HepG2 (cell line): ENCODE data around the gene TBC1D20. TPM values are rescaled to one million over a fixed set of nuclear protein-coding genes. Genes with fewer than 3 reads are reported as not detected.

Experiments used
- ELF1 ChIP-seq: sonication (generic); formaldehyde crosslinking; IDR thresholded peaks from 2 replicates; pipeline ENCODE4 v1.4.0; 2020; ENCODE audit warnings: missing genetic modification reagents
- HHEX ChIP-seq: IDR thresholded peaks from 2 replicates; pipeline ENCODE4 v1.6.1; 2016; ENCODE audit warnings: control low read depth
- KLF15 ChIP-seq: sonication (generic); formaldehyde crosslinking; IDR thresholded peaks from 2 replicates; pipeline ENCODE4 v1.8.1; 2023; ENCODE audit warnings: borderline replicate concordance, mild to moderate bottlenecking, inconsistent platforms, missing genetic modification reagents, mixed read lengths
- MED8 ChIP-seq: sonication (generic); formaldehyde crosslinking; IDR thresholded peaks from 2 replicates; pipeline ENCODE4 v1.8.1; 2023; ENCODE audit warnings: mild to moderate bottlenecking, missing genetic modification reagents; ENCODE audit not compliant: insufficient replicate concordance
- NFIB ChIP-seq: sonication (generic); formaldehyde crosslinking; IDR thresholded peaks from 2 replicates; pipeline ENCODE4 v1.9.0; 2021; ENCODE audit warnings: missing genetic modification reagents, mild to moderate bottlenecking, borderline replicate concordance
- POGZ ChIP-seq: sonication (generic); formaldehyde crosslinking; IDR thresholded peaks from 2 replicates; pipeline ENCODE4 v1.4.0; 2020; ENCODE audit warnings: mild to moderate bottlenecking, missing genetic modification reagents
- STAG1 ChIP-seq: sonication (generic); formaldehyde crosslinking; IDR thresholded peaks from 2 replicates; pipeline ENCODE4 v1.4.0; 2020; ENCODE audit warnings: missing genetic modification reagents
- TOPORS ChIP-seq: sonication (generic); formaldehyde crosslinking; IDR thresholded peaks from 2 replicates; pipeline ENCODE4 v1.8.0; 2023; ENCODE audit warnings: mild to moderate bottlenecking, missing genetic modification reagents
- ZBTB1 ChIP-seq: sonication (generic); formaldehyde crosslinking; IDR thresholded peaks from 2 replicates; pipeline ENCODE4 v1.4.0; 2020; ENCODE audit warnings: missing genetic modification reagents, borderline replicate concordance
- ZNF251 ChIP-seq: sonication (generic); formaldehyde crosslinking; IDR thresholded peaks from 2 replicates; pipeline ENCODE4 v1.9.0; 2021; ENCODE audit warnings: mild to moderate bottlenecking, missing genetic modification reagents
- ZNF563 ChIP-seq: sonication (generic); formaldehyde crosslinking; IDR thresholded peaks from 2 replicates; pipeline ENCODE4 v1.8.0; 2022; ENCODE audit warnings: mild to moderate bottlenecking, moderate library complexity, missing genetic modification reagents
- ZNF83 ChIP-seq: sonication (generic); formaldehyde crosslinking; IDR thresholded peaks from 2 replicates; pipeline ENCODE4 v1.4.0; 2020; ENCODE audit warnings: missing genetic modification reagents, mild to moderate bottlenecking, borderline replicate concordance
- polyA plus RNA-seq, 8 experiments: library from polyadenylated mRNA; depleted of rRNA in 3 of 8; stranded (reverse) in 7 of 8; unstranded in 1 of 8; fragments of >200 nt; fragmentation: Illumina TruSeq in 4 of 8; extraction: Trizol in 4 of 8; gene quantifications; 2 replicates each; pipeline versions ENCODE4 v1.2.1 to v1.2.3, GENCODE V29; 2011 to 2016; ENCODE audit warnings: low read depth in 4 of 8, missing spikeins in 1 of 8, mixed read lengths in 1 of 8; ENCODE audit not compliant: insufficient read depth in 1 of 8
- total RNA-seq, 5 experiments: library from RNA; depleted of rRNA; stranded (reverse); fragments of >200 nt; fragmentation: Illumina TruSeq; extraction: Trizol; gene quantifications; 2 replicates each; pipeline ENCODE4 v1.2.3, GENCODE V29; 2016; ENCODE audit warnings: low read depth in 1 of 5
- TF ChIP-seq, protein P1 (sequence below): sonication (generic); formaldehyde crosslinking; IDR thresholded peaks from 2 replicates; pipeline ENCODE4 v1.4.0; 2020; ENCODE audit warnings: mild to moderate bottlenecking, missing genetic modification reagents
- TF ChIP-seq, protein P2 (sequence below): sonication (generic); formaldehyde crosslinking; IDR thresholded peaks from 2 replicates; pipeline ENCODE4 v1.5.1; 2020; ENCODE audit warnings: missing genetic modification reagents, mild to moderate bottlenecking, borderline replicate concordance
- TF ChIP-seq, protein P3 (sequence below): sonication (generic); formaldehyde crosslinking; IDR thresholded peaks from 2 replicates; pipeline ENCODE4 v1.4.0; 2020; ENCODE audit warnings: missing genetic modification reagents
- TF ChIP-seq, protein P4 (sequence below): sonication (generic); formaldehyde crosslinking; IDR thresholded peaks from 2 replicates; pipeline ENCODE4 v1.8.1; 2023; ENCODE audit warnings: mild to moderate bottlenecking, missing genetic modification reagents
- TF ChIP-seq, protein P5 (sequence below): IDR thresholded peaks from 2 replicates; pipeline ENCODE4 v1.6.1; 2016; ENCODE audit warnings: mild to moderate bottlenecking, missing biosample characterization, missing genetic modification reagents
- TF ChIP-seq, protein P6 (sequence below): sonication (generic); formaldehyde crosslinking; IDR thresholded peaks from 2 replicates; pipeline ENCODE4 v1.4.0; 2020; ENCODE audit warnings: low read depth, mild to moderate bottlenecking, missing genetic modification reagents
- TF ChIP-seq, protein P7 (sequence below): sonication (generic); formaldehyde crosslinking; IDR thresholded peaks from 2 replicates; pipeline ENCODE4 v1.4.0; 2020; ENCODE audit warnings: missing genetic modification reagents

The TBC1D20 gene
- total and polyA plus RNA-seq, 2 of the 13 experiments (the other 11 are each of a cell fraction or from before 2014, with no cell fraction given) = 36.6 to 47.1 TPM

DNA sequence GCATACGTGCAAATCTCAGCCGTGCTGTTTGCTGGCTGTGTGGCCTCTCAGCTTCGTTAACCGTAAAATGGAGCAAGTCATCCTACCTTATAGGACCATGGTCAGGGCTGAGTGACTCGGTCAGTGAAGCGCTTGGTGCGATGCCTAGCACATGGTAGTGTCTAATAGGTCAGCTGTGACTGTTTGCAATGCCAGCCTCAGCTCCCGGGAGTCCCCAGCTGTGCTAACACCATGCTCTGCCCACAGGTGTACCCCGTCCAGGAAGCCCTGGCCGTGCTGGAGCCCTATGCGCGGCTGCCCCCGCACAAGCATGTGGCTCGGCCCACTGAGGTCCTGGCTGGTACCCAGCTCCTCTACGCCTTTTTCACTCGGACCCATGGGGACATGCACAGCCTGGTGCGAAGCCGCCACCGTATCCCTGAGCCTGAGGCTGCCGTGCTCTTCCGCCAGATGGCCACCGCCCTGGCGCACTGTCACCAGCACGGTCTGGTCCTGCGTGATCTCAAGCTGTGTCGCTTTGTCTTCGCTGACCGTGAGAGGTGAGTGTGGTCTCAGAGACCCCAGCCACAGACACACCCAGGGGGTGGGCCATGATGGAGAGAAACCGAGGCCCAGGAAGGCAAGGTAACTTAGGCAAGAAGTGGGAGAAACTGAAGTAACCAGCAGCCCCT lies 71.2 kb downstream of the TBC1D20 start (continued):
- no peak for TF ChIP-seq MED8
- TF ChIP-seq ZBTB1 (CRISPR knock-in tag) = no peak
- TF ChIP-seq STAG1 (CRISPR knock-in tag) = no peak
- TF ChIP-seq, protein P1, sequence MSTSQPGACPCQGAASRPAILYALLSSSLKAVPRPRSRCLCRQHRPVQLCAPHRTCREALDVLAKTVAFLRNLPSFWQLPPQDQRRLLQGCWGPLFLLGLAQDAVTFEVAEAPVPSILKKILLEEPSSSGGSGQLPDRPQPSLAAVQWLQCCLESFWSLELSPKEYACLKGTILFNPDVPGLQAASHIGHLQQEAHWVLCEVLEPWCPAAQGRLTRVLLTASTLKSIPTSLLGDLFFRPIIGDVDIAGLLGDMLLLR (CRISPR knock-in tag) = peak; percentile 63; the same call in 1 of the 2 replicates
- TF ChIP-seq, protein P2, sequence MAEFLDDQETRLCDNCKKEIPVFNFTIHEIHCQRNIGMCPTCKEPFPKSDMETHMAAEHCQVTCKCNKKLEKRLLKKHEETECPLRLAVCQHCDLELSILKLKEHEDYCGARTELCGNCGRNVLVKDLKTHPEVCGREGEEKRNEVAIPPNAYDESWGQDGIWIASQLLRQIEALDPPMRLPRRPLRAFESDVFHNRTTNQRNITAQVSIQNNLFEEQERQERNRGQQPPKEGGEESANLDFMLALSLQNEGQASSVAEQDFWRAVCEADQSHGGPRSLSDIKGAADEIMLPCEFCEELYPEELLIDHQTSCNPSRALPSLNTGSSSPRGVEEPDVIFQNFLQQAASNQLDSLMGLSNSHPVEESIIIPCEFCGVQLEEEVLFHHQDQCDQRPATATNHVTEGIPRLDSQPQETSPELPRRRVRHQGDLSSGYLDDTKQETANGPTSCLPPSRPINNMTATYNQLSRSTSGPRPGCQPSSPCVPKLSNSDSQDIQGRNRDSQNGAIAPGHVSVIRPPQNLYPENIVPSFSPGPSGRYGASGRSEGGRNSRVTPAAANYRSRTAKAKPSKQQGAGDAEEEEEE = 0 out of 2 replicates have a peak, but pooled peaks have one; percentile 28
- TF ChIP-seq KLF15 = no peak
- no peak for TF ChIP-seq ZNF563 (CRISPR knock-in tag)
- TF ChIP-seq, protein P3, sequence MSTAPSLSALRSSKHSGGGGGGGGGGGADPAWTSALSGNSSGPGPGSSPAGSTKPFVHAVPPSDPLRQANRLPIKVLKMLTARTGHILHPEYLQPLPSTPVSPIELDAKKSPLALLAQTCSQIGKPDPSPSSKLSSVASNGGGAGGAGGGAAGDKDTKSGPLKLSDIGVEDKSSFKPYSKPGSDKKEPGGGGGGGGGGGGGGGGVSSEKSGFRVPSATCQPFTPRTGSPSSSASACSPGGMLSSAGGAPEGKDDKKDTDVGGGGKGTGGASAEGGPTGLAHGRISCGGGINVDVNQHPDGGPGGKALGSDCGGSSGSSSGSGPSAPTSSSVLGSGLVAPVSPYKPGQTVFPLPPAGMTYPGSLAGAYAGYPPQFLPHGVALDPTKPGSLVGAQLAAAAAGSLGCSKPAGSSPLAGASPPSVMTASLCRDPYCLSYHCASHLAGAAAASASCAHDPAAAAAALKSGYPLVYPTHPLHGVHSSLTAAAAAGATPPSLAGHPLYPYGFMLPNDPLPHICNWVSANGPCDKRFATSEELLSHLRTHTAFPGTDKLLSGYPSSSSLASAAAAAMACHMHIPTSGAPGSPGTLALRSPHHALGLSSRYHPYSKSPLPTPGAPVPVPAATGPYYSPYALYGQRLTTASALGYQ = no peak
- no peak for TF ChIP-seq ZNF251 (CRISPR knock-in tag)
- TF ChIP-seq TOPORS (CRISPR knock-in tag) = no peak
- TF ChIP-seq, protein P4, sequence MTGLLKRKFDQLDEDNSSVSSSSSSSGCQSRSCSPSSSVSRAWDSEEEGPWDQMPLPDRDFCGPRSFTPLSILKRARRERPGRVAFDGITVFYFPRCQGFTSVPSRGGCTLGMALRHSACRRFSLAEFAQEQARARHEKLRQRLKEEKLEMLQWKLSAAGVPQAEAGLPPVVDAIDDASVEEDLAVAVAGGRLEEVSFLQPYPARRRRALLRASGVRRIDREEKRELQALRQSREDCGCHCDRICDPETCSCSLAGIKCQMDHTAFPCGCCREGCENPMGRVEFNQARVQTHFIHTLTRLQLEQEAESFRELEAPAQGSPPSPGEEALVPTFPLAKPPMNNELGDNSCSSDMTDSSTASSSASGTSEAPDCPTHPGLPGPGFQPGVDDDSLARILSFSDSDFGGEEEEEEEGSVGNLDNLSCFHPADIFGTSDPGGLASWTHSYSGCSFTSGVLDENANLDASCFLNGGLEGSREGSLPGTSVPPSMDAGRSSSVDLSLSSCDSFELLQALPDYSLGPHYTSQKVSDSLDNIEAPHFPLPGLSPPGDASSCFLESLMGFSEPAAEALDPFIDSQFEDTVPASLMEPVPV (CRISPR knock-in tag) = no peak
- TF ChIP-seq ZNF83 (CRISPR knock-in tag) = 0 out of 2 replicates have a peak, but pooled peaks have one; percentile 70
- TF ChIP-seq, protein P5, sequence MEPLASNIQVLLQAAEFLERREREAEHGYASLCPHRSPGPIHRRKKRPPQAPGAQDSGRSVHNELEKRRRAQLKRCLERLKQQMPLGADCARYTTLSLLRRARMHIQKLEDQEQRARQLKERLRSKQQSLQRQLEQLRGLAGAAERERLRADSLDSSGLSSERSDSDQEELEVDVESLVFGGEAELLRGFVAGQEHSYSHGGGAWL (CRISPR knock-in tag) = peak; percentile 47; the same call in 1 of the 2 replicates
- TF ChIP-seq, protein P6, sequence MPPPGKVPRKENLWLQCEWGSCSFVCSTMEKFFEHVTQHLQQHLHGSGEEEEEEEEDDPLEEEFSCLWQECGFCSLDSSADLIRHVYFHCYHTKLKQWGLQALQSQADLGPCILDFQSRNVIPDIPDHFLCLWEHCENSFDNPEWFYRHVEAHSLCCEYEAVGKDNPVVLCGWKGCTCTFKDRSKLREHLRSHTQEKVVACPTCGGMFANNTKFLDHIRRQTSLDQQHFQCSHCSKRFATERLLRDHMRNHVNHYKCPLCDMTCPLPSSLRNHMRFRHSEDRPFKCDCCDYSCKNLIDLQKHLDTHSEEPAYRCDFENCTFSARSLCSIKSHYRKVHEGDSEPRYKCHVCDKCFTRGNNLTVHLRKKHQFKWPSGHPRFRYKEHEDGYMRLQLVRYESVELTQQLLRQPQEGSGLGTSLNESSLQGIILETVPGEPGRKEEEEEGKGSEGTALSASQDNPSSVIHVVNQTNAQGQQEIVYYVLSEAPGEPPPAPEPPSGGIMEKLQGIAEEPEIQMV (CRISPR knock-in tag) = no peak
- no peak for TF ChIP-seq HHEX
- 0 out of 2 replicates have a peak, but pooled peaks have one; percentile 50 for TF ChIP-seq NFIB (CRISPR knock-in tag)
- no peak for TF ChIP-seq ELF1 (CRISPR knock-in tag)
- TF ChIP-seq POGZ (CRISPR knock-in tag) = no peak
- TF ChIP-seq, protein P7, sequence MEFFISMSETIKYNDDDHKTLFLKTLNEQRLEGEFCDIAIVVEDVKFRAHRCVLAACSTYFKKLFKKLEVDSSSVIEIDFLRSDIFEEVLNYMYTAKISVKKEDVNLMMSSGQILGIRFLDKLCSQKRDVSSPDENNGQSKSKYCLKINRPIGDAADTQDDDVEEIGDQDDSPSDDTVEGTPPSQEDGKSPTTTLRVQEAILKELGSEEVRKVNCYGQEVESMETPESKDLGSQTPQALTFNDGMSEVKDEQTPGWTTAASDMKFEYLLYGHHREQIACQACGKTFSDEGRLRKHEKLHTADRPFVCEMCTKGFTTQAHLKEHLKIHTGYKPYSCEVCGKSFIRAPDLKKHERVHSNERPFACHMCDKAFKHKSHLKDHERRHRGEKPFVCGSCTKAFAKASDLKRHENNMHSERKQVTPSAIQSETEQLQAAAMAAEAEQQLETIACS (CRISPR knock-in tag) = no peak
